Right cardiac atrium (tissue), 5 donors: ENCODE results near the gene PUS10. TPM values are rescaled to one million over a fixed set of nuclear protein-coding genes. Genes with fewer than 3 reads are reported as not detected.
"Not testable (repeated sequence)": the region's sequence is repeated elsewhere in the genome, so short reads cannot be mapped to it uniquely, and the experiment has no call there.

Experiments used
- ATAC-seq, 2 donors: fragments of 200-7000 bp; cut with Tn5 transposase; one replicate each; pipeline versions ENCODE4 v1.8.0 to v1.9.1; 2020; ENCODE audit warnings: moderate library complexity in 2 of 2, mild to moderate bottlenecking in 1 of 2
- DNase-seq, 3 donors: peaks; one replicate each; pipeline ENCODE4 v3.0.0-alpha.2; 2020
- H3K27ac ChIP-seq: one replicate; pipeline ENCODE4 v1.5.1; 2013; ENCODE audit warnings: mild to moderate bottlenecking, low read length, control low read depth, moderate library complexity
- H3K27me3 ChIP-seq: one replicate; pipeline ENCODE4 v1.6.1; 2013; ENCODE audit not compliant: control insufficient read depth, insufficient read depth
- H3K4me1 ChIP-seq: one replicate; pipeline ENCODE4 v1.6.1; 2013; ENCODE audit warnings: low read length; ENCODE audit not compliant: control insufficient read depth, insufficient read depth
- H3K4me3 ChIP-seq: one replicate; pipeline ENCODE4 v1.5.1; 2013; ENCODE audit warnings: low read length, control low read depth
- H3K9me3 ChIP-seq: one replicate; pipeline ENCODE4 v1.6.1; 2013; ENCODE audit warnings: low read length; ENCODE audit not compliant: control insufficient read depth
- WGBS: extraction: QIAGEN DNeasy Blood & Tissue Kit; methylation state at CpG from one replicate; pipeline ENCODE4 v1.1.7; 2013; 5-methylcytosine and 5-hydroxymethylcytosine counted together
- intact Hi-C, 4 donors: fragments of 100-400 bp; cut with DNase I; formaldehyde crosslinking; loops; one replicate each; pipeline versions ENCODE4 v1.11.0 to v1.14.0; 2022 to 2023
- polyA plus RNA-seq: library from polyadenylated mRNA; stranded (reverse); fragments of 200-250 nt; gene quantifications from one replicate; pipeline ENCODE4 v1.2.3, GENCODE V29; 2013
- total RNA-seq, 4 donors: library from RNA; stranded (reverse); fragmentation: NEBNext Ultra II Directional; extraction: Animal tissue kit (Norgen Biotek cat#: 25700); gene quantifications; one replicate each; pipeline ENCODE4 v1.2.1, GENCODE V29; 2021
- donor health status: healthy with polysubstance abuse.
- donor health status: DM: no; HTN: yes; CAD: no.
- donor health status: DM: no; HTN: no; CAD: no.
- donor health status: DM: no; HTN: yes; CAD: no; lungs with severe emphysema.
- donor health status: DM: yes; HTN: yes; CAD: no.

The PUS10 gene
- total and polyA plus RNA-seq, 5 donors = 2.9 to 4.6 (median 3.5) TPM

- H3K4me3 ChIP-seq, H3K9me3 ChIP-seq, H3K27me3 ChIP-seq, ATAC-seq, DNase-seq, H3K27ac ChIP-seq, H3K4me1 ChIP-seq, intact Hi-C loops: not testable (repeated sequence)
- WGBS = 97% methylated on average over 9 of the region's 9 CpGs
Observed at GRCh38 chr2:61034592-61034991, 16.5 kb upstream of the PUS10 start.

GRCh38 chr2:61029533-61029932 lies 11.5 kb upstream of the PUS10 start:
- DNase-seq (no peak), ATAC-seq (no peak)
- intact Hi-C loops = no loop called here
- WGBS = 99% methylated on average over 3 of the region's 3 CpGs
- Histone ChIP-seq H3K4me3 (no peak overlapping the region), H3K27ac (no peak overlapping the region), H3K9me3 (no peaks in the 10 kb centered on the region), H3K4me1 (no peaks in the 10 kb centered on the region), H3K27me3 (no peaks in the 10 kb centered on the region)

GRCh38 chr2:61023670-61024069 lies 5.6 kb upstream of the PUS10 start:
- no peaks in the 10 kb centered on the region for H3K9me3 ChIP-seq
- DNase-seq (no peak), ATAC-seq (no peak)
- intact Hi-C loops = no loop called here
- 84% methylated on average over 4 of the region's 4 CpGs for WGBS
- no peaks in the 10 kb centered on the region for H3K4me1 ChIP-seq
- no peak overlapping the region for H3K27ac ChIP-seq
- H3K27me3 ChIP-seq = no peaks in the 10 kb centered on the region
- H3K4me3 ChIP-seq = no peak overlapping the region

DNA sequence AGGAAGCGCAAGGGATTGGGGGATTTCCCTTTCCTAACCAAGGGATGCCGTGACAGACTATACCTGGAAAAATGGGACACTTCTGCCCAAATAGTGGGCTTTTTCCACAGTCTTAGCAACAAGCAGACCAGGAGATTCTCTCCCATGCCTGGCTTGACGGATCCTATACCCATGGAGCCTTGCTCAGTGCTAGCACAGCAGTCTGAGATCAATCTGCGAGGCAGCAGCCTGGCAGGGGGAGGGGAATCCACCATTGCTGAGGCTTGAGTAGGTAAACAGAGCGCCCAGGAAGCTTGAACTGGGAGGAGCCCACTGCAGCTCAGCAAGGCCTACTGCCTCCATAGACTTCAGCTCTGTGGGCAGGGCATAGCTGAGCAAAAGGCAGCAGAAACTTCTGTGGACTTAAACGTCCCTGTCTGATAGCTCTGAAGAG lies 3.2 kb upstream of the PUS10 start:
- H3K4me3 ChIP-seq = no peak overlapping the region
- intact Hi-C loops = no loop called here
- H3K27me3 ChIP-seq = no peaks in the 10 kb centered on the region
- ATAC-seq (no peak), DNase-seq (no peak)
- H3K4me1 ChIP-seq = no peaks in the 10 kb centered on the region
- H3K9me3 ChIP-seq = no peaks in the 10 kb centered on the region
- WGBS = 81% methylated on average over 6 of the region's 6 CpGs
- H3K27ac ChIP-seq = no peak overlapping the region

GRCh38 chr2:61018798-61019197 lies 743 bp upstream of the PUS10 start:
- Histone ChIP-seq H3K27ac (no peak overlapping the region), H3K4me1 (no peaks in the 10 kb centered on the region), H3K9me3 (no peaks in the 10 kb centered on the region), H3K4me3 (peak overlapping the region; percentile 88), H3K27me3 (no peaks in the 10 kb centered on the region)
- no peak for ATAC-seq
- 41% methylated on average over 6 of the region's 6 CpGs for WGBS
- intact Hi-C loops = no loop called here
- DNase-seq = no peak

DNA sequence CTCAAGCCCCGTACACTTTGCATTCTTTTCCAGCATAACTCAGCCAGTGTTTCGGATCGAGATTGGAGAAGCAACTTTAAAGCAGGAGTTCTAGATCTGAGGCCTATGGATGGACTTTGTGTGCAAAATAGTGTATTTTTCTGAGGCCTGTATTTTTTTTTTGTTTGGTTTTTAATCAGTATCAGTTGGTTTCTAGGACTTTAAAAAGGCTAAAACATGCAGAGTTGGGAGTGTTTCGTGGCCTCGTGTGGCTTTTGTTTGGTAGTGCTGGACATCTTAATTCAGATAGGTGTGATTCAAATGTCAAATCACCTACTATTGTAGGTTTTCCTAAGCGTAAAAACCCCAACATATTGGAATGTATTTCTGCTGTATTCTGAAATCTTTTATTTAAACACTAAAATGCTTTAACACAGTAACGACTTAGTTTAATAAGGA lies 282 bp upstream of the PUS10 start:
- ATAC-seq (no peak), DNase-seq (no peak)
- WGBS = 2% methylated on average over 7 of the region's 7 CpGs
- H3K4me3 ChIP-seq = peak overlapping the region; percentile 88
- intact Hi-C loops = no loop called here
- H3K27ac ChIP-seq = peak overlapping the region; percentile 81
- no peaks in the 10 kb centered on the region for H3K27me3 ChIP-seq
- no peaks in the 10 kb centered on the region for H3K4me1 ChIP-seq
- H3K9me3 ChIP-seq = no peaks in the 10 kb centered on the region

- peak overlapping the region; percentile 88 for H3K4me3 ChIP-seq
Observed at GRCh38 chr2:61017003-61017555, 976 bp downstream of the PUS10 start.

GRCh38 chr2:61016392-61017002 lies 1.6 kb downstream of the PUS10 start:
- intact Hi-C loops = no loop called here
- H3K27me3 ChIP-seq = no peaks in the 10 kb centered on the region
- WGBS = 2% methylated on average over 16 of the region's 16 CpGs
- no peak for ATAC-seq
- H3K4me1 ChIP-seq = no peaks in the 10 kb centered on the region
- peak overlapping the region; percentile 25 for H3K27ac ChIP-seq
- no peak for DNase-seq
- H3K4me3 ChIP-seq = peak overlapping the region; percentile 88
- no peaks in the 10 kb centered on the region for H3K9me3 ChIP-seq

More at GRCh38 chr2:61017003-61017555, 976 bp downstream of the PUS10 start:
- Histone ChIP-seq H3K9me3 (no peaks in the 10 kb centered on the region), H3K4me1 (no peaks in the 10 kb centered on the region), H3K27ac (peak overlapping the region; percentile 81), H3K27me3 (no peaks in the 10 kb centered on the region)
- ATAC-seq (peak; percentile 92), DNase-seq (peak; percentile 54 to 81 (median 74))
- intact Hi-C loops = no loop called here
- WGBS = under 1% methylated on average over 27 of the region's 27 CpGs

DNA sequence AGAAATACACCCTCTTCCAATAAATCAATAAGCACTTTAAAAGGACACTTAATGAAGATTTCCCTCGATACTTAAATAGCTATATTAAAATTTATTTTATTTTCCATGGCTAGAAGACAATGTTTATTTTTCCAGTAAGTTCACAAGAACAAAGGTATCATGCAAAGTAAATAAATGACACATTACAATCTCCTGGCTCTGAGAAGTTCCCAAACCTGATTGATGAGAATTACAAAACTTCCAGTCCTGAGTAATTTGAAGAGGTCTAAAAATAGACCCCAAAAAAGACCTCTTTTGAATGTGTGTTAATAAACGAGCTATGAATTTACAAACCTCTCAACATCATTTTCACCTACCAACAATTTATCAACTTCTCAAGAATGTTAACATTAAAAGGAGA lies 2.1 kb downstream of the PUS10 start:
- no peak for ATAC-seq
- no peak for DNase-seq
- Histone ChIP-seq H3K4me1 (no peaks in the 10 kb centered on the region), H3K9me3 (no peaks in the 10 kb centered on the region), H3K27me3 (no peaks in the 10 kb centered on the region), H3K27ac (no peak overlapping the region), H3K4me3 (peak overlapping the region; percentile 88)
- intact Hi-C loops = no loop called here
- 46% methylated on average over 2 of the region's 2 CpGs for WGBS

DNA sequence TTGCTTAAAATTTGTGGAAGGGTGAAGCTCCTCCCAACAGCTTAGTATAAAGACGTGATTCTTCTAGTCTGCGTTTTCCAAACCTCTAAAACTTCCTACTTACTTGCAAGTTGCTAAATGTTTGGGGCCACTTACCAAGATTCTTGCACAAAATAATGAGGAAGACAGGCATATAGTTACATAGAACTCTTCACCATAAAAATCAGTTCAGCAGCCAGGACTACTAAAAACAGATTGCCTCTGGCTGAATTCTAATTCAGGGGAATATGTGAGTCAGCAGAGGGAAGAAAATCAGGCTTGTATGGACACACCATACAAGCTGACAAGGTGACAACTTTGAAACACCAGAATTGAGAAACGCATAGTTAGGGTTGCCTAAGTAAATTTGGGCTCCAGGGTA lies 3.3 kb downstream of the PUS10 start:
- no peak for DNase-seq
- Histone ChIP-seq H3K4me1 (no peaks in the 10 kb centered on the region), H3K4me3 (no peak overlapping the region), H3K9me3 (no peaks in the 10 kb centered on the region), H3K27ac (no peak overlapping the region), H3K27me3 (no peaks in the 10 kb centered on the region)
- 67% methylated on average over 3 of the region's 3 CpGs for WGBS
- no peak for ATAC-seq
- intact Hi-C loops = no loop called here

DNA sequence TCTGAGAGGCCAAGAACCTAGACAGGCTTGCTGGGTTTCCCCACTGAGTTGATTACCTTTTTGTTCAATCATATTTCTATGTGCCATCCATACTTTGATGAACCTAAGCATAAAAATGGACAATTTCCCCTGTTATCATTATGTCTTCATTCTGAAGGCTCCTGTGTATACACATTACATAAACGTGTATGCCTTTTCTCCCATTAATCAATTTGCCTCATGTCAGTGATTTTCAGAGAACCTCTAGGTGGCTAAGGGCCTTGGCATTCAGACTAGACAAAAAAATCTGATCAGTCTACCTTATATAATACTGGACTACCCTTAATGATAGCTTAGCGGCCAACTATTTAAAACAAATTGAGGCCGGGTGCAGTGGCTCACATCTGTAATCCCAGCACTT lies 4.7 kb downstream of the PUS10 start:
- 69% methylated on average over 3 of the region's 3 CpGs for WGBS
- Histone ChIP-seq H3K27ac (no peak overlapping the region), H3K4me1 (no peaks in the 10 kb centered on the region), H3K4me3 (no peak overlapping the region), H3K27me3 (no peaks in the 10 kb centered on the region), H3K9me3 (no peaks in the 10 kb centered on the region)
- intact Hi-C loops = no loop called here
- no peak for DNase-seq
- ATAC-seq = no peak
